ENCODE data around the gene SMIM38.

Gene SMIM38

GRCh38 chr11:69193629-69194028, 37.9 kb downstream of the SMIM38 start:
- no peak overlapping the region for H2AFZ ChIP-seq (ENCODE audit: low read length)
- no peak overlapping the region for H3K4me2 ChIP-seq (ENCODE audit: low read length)
- no peak overlapping the region for H3K9ac ChIP-seq (ENCODE audit: low read length)
- peaks cover 1% of the 10 kb centered on the region; the same call in 1 of the 2 replicates for H3K27me3 ChIP-seq (ENCODE audit: insufficient read depth, low read length)
- no peaks in the 10 kb centered on the region for H3K36me3 ChIP-seq (ENCODE audit: insufficient read depth, low read length)
- H3K9me2 ChIP-seq (ENCODE audit: low read depth, low read length), result no peaks in the 10 kb centered on the region
- TF ChIP-seq EZH2 (IDR thresholded peaks at IDR 0.05; ENCODE audit: borderline replicate concordance, low read length), result no peak
- TF ChIP-seq, protein P1, sequence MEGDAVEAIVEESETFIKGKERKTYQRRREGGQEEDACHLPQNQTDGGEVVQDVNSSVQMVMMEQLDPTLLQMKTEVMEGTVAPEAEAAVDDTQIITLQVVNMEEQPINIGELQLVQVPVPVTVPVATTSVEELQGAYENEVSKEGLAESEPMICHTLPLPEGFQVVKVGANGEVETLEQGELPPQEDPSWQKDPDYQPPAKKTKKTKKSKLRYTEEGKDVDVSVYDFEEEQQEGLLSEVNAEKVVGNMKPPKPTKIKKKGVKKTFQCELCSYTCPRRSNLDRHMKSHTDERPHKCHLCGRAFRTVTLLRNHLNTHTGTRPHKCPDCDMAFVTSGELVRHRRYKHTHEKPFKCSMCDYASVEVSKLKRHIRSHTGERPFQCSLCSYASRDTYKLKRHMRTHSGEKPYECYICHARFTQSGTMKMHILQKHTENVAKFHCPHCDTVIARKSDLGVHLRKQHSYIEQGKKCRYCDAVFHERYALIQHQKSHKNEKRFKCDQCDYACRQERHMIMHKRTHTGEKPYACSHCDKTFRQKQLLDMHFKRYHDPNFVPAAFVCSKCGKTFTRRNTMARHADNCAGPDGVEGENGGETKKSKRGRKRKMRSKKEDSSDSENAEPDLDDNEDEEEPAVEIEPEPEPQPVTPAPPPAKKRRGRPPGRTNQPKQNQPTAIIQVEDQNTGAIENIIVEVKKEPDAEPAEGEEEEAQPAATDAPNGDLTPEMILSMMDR (IDR thresholded peaks at IDR 0.05; ENCODE audit: low read length), result no peak
- no peaks in the 10 kb centered on the region for H3K79me2 ChIP-seq (ENCODE audit: insufficient read depth, low read length)
- H4K20me1 ChIP-seq (ENCODE audit: insufficient read depth, low read length), result no peaks in the 10 kb centered on the region
- no peaks in the 10 kb centered on the region for H3F3A ChIP-seq (ENCODE audit: insufficient read depth, low read length)
- no peaks in the 10 kb centered on the region for H3K4me1 ChIP-seq (ENCODE audit: insufficient read depth, low read length, severe bottlenecking)
- no peak overlapping the region for H3K27ac ChIP-seq (ENCODE audit: low read depth, low read length, poor library complexity, severe bottlenecking)
- no peak overlapping the region for H3K4me3 ChIP-seq (ENCODE audit: low read depth, low read length, poor library complexity, severe bottlenecking)
- H3K9me3 ChIP-seq (ENCODE audit: low read length), result no peaks in the 10 kb centered on the region

DNA sequence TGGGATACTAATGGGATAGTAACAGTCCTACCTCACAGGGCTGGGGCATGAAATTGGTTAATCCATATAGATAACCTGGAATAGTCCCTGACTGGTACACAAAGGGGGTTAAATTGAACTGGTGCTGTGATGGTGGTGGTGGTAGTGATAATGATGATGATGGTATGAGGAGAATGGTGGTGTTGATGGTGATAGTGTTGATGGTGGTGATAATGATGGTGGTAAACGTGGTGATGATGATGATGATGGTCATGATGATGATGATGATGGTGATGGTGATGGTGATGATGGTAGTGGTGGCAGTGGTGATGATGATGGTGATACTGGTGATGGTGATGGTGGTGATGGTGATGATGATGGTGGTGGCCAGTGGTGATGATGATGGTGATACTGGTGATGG, 38.7 kb downstream of the SMIM38 start:
- no peaks in the 10 kb centered on the region for H3K9me3 ChIP-seq (ENCODE audit: low read length)
- H3K27me3 ChIP-seq (ENCODE audit: insufficient read depth, low read length), result no peaks in the 10 kb centered on the region
- no peaks in the 10 kb centered on the region for H3K79me2 ChIP-seq (ENCODE audit: insufficient read depth, low read length)
- H3K4me3 ChIP-seq (ENCODE audit: low read depth, low read length, poor library complexity, severe bottlenecking), result no peak overlapping the region
- no peaks in the 10 kb centered on the region for H3K36me3 ChIP-seq (ENCODE audit: insufficient read depth, low read length)
- no peak overlapping the region for H3K27ac ChIP-seq (ENCODE audit: low read depth, low read length, poor library complexity, severe bottlenecking)
- TF ChIP-seq, protein P1 (IDR thresholded peaks at IDR 0.05; ENCODE audit: low read length), result no peak
- TF ChIP-seq EZH2 (IDR thresholded peaks at IDR 0.05; ENCODE audit: borderline replicate concordance, low read length), result no peak
- no peaks in the 10 kb centered on the region for H3K9me2 ChIP-seq (ENCODE audit: low read depth, low read length)
- no peak overlapping the region for H3K9ac ChIP-seq (ENCODE audit: low read length)
- no peak overlapping the region for H2AFZ ChIP-seq (ENCODE audit: low read length)
- no peak overlapping the region for H3K4me2 ChIP-seq (ENCODE audit: low read length)
- H4K20me1 ChIP-seq (ENCODE audit: insufficient read depth, low read length), result no peaks in the 10 kb centered on the region
- no peaks in the 10 kb centered on the region for H3F3A ChIP-seq (ENCODE audit: insufficient read depth, low read length)
- H3K4me1 ChIP-seq (ENCODE audit: insufficient read depth, low read length, severe bottlenecking), result no peaks in the 10 kb centered on the region

- no peak for TF ChIP-seq EZH2 (IDR thresholded peaks at IDR 0.05; ENCODE audit: borderline replicate concordance, low read length)
- TF ChIP-seq, protein P1 (IDR thresholded peaks at IDR 0.05; ENCODE audit: low read length), result no peak
- Histone ChIP-seq H3K9me2 (ENCODE audit: low read depth, low read length) (no peaks in the 10 kb centered on the region), H3K79me2 (ENCODE audit: insufficient read depth, low read length) (no peaks in the 10 kb centered on the region), H3K4me3 (ENCODE audit: low read depth, low read length, poor library complexity, severe bottlenecking) (no peak overlapping the region), H3K27me3 (ENCODE audit: insufficient read depth, low read length) (no peaks in the 10 kb centered on the region), H3F3A (ENCODE audit: insufficient read depth, low read length) (no peaks in the 10 kb centered on the region), H3K4me1 (ENCODE audit: insufficient read depth, low read length, severe bottlenecking) (no peaks in the 10 kb centered on the region), H3K36me3 (ENCODE audit: insufficient read depth, low read length) (no peaks in the 10 kb centered on the region), H4K20me1 (ENCODE audit: insufficient read depth, low read length) (no peaks in the 10 kb centered on the region), H3K4me2 (ENCODE audit: low read length) (no peak overlapping the region), H3K9ac (ENCODE audit: low read length) (no peak overlapping the region), H3K27ac (ENCODE audit: low read depth, low read length, poor library complexity, severe bottlenecking) (no peak overlapping the region), H3K9me3 (ENCODE audit: low read length) (no peaks in the 10 kb centered on the region), H2AFZ (ENCODE audit: low read length) (no peak overlapping the region)
These were observed 39.2 kb downstream of the SMIM38 start for GRCh38 chr11:69194956-69195355.
